HepG2 (cell line): ENCODE data around the gene DYNC2I2. TPM values are rescaled to one million over a fixed set of nuclear protein-coding genes. Genes with fewer than 3 reads are reported as not detected.

Experiments
- ADNP ChIP-seq: sonication (generic); formaldehyde crosslinking; IDR thresholded peaks from 2 replicates; pipeline ENCODE4 v1.4.0; 2020; ENCODE audit warnings: missing genetic modification reagents
- CCDC6 ChIP-seq: sonication (generic); formaldehyde crosslinking; IDR thresholded peaks from 2 replicates; pipeline ENCODE4 v1.8.1; 2022; ENCODE audit warnings: mild to moderate bottlenecking, missing genetic modification reagents, moderate library complexity
- EEA1 ChIP-seq: sonication (generic); formaldehyde crosslinking; IDR thresholded peaks from 2 replicates; pipeline ENCODE4 v1.5.1; 2020; ENCODE audit warnings: mild to moderate bottlenecking, missing genetic modification reagents, borderline replicate concordance
- HNRNPL ChIP-seq: fragments of 200-400 bp; formaldehyde crosslinking; IDR thresholded peaks from 2 replicates; pipeline ENCODE4 v1.6.1; 2017; ENCODE audit warnings: mild to moderate bottlenecking, low read depth, low read length
- KLF6 ChIP-seq: IDR thresholded peaks from 2 replicates; pipeline ENCODE4 v1.8.0; 2016; ENCODE audit warnings: missing biosample characterization, missing genetic modification reagents
- PAWR ChIP-seq: sonication (generic); formaldehyde crosslinking; IDR thresholded peaks from 2 replicates; pipeline ENCODE4 v1.4.0; 2020; ENCODE audit warnings: missing genetic modification reagents, mild to moderate bottlenecking, borderline replicate concordance
- PRMT3 ChIP-seq: sonication (generic); formaldehyde crosslinking; IDR thresholded peaks from 2 replicates; pipeline ENCODE4 v1.8.1; 2022; ENCODE audit warnings: low read depth, mild to moderate bottlenecking, moderate library complexity, missing genetic modification reagents, borderline replicate concordance
- REPIN1 ChIP-seq: sonication (generic); formaldehyde crosslinking; IDR thresholded peaks from 2 replicates; pipeline ENCODE4 v1.8.0; 2022; ENCODE audit warnings: missing genetic modification reagents, low read depth, mild to moderate bottlenecking, borderline replicate concordance
- SIX1 ChIP-seq: sonication (generic); formaldehyde crosslinking; IDR thresholded peaks from 2 replicates; pipeline ENCODE4 v1.4.0; 2020; ENCODE audit warnings: missing genetic modification reagents, borderline replicate concordance
- SP1 ChIP-seq, 2 experiments: fragments of 450-650 bp in 1 of 2; sonication (generic) in 1 of 2; formaldehyde crosslinking in 1 of 2; IDR thresholded peaks; 2 replicates each; pipeline versions ENCODE4 v1.4.0 to v1.6.1; 2016 to 2020; ENCODE audit warnings: missing genetic modification reagents in 1 of 2
- ZFYVE20 ChIP-seq: sonication (generic); formaldehyde crosslinking; IDR thresholded peaks from 2 replicates; pipeline ENCODE4 v1.8.0; 2023; ENCODE audit warnings: low read depth, mild to moderate bottlenecking, moderate library complexity, missing genetic modification reagents, borderline replicate concordance
- ZNF251 ChIP-seq: sonication (generic); formaldehyde crosslinking; IDR thresholded peaks from 2 replicates; pipeline ENCODE4 v1.9.0; 2021; ENCODE audit warnings: mild to moderate bottlenecking, missing genetic modification reagents
- ZNF354B ChIP-seq: sonication (generic); formaldehyde crosslinking; IDR thresholded peaks from 2 replicates; pipeline ENCODE4 v1.8.0; 2022; ENCODE audit warnings: mild to moderate bottlenecking, missing genetic modification reagents
- ZNF7 ChIP-seq: IDR thresholded peaks from 2 replicates; pipeline ENCODE4 v1.6.1; 2016; ENCODE audit warnings: missing biosample characterization, missing genetic modification reagents
- ZNF746 ChIP-seq: sonication (generic); formaldehyde crosslinking; IDR thresholded peaks from 2 replicates; pipeline ENCODE4 v1.8.0; 2022; ENCODE audit warnings: mild to moderate bottlenecking, missing genetic modification reagents
- ZNF891 ChIP-seq: sonication (generic); formaldehyde crosslinking; IDR thresholded peaks from 2 replicates; pipeline ENCODE4 v1.5.0; 2020; ENCODE audit warnings: mild to moderate bottlenecking, missing genetic modification reagents
- polyA plus RNA-seq, 8 experiments: library from polyadenylated mRNA; depleted of rRNA in 3 of 8; stranded (reverse) in 7 of 8; unstranded in 1 of 8; fragments of >200 nt; fragmentation: Illumina TruSeq in 4 of 8; extraction: Trizol in 4 of 8; gene quantifications; 2 replicates each; pipeline versions ENCODE4 v1.2.1 to v1.2.3, GENCODE V29; 2011 to 2016; ENCODE audit warnings: low read depth in 4 of 8, missing spikeins in 1 of 8, mixed read lengths in 1 of 8; ENCODE audit not compliant: insufficient read depth in 1 of 8
- total RNA-seq, 5 experiments: library from RNA; depleted of rRNA; stranded (reverse); fragments of >200 nt; fragmentation: Illumina TruSeq; extraction: Trizol; gene quantifications; 2 replicates each; pipeline ENCODE4 v1.2.3, GENCODE V29; 2016; ENCODE audit warnings: low read depth in 1 of 5
- TF ChIP-seq, protein P1 (sequence below): sonication (generic); formaldehyde crosslinking; IDR thresholded peaks from 2 replicates; pipeline ENCODE4 v1.4.0; 2020; ENCODE audit warnings: mild to moderate bottlenecking, missing genetic modification reagents
- TF ChIP-seq, protein P2 (sequence below): sonication (generic); formaldehyde crosslinking; IDR thresholded peaks from 2 replicates; pipeline ENCODE4 v1.8.1; 2023; ENCODE audit warnings: mild to moderate bottlenecking, missing genetic modification reagents
- TF ChIP-seq, protein P3 (sequence below): sonication (generic); formaldehyde crosslinking; IDR thresholded peaks from 2 replicates; pipeline ENCODE4 v1.4.0; 2020; ENCODE audit warnings: missing genetic modification reagents
- TF ChIP-seq, protein P4 (sequence below): sonication (generic); formaldehyde crosslinking; IDR thresholded peaks from 2 replicates; pipeline ENCODE4 v1.5.1; 2020; ENCODE audit warnings: mild to moderate bottlenecking, moderate library complexity, missing genetic modification reagents
- TF ChIP-seq, protein P5 (sequence below): sonication (generic); formaldehyde crosslinking; IDR thresholded peaks from 2 replicates; pipeline ENCODE4 v1.5.1; 2020; ENCODE audit warnings: mild to moderate bottlenecking, missing genetic modification reagents, moderate library complexity

Gene DYNC2I2
- total and polyA plus RNA-seq, 2 of the 13 experiments (the other 11 are each of a cell fraction or from before 2014, with no cell fraction given) = 13.7 to 40.2 TPM

DNA sequence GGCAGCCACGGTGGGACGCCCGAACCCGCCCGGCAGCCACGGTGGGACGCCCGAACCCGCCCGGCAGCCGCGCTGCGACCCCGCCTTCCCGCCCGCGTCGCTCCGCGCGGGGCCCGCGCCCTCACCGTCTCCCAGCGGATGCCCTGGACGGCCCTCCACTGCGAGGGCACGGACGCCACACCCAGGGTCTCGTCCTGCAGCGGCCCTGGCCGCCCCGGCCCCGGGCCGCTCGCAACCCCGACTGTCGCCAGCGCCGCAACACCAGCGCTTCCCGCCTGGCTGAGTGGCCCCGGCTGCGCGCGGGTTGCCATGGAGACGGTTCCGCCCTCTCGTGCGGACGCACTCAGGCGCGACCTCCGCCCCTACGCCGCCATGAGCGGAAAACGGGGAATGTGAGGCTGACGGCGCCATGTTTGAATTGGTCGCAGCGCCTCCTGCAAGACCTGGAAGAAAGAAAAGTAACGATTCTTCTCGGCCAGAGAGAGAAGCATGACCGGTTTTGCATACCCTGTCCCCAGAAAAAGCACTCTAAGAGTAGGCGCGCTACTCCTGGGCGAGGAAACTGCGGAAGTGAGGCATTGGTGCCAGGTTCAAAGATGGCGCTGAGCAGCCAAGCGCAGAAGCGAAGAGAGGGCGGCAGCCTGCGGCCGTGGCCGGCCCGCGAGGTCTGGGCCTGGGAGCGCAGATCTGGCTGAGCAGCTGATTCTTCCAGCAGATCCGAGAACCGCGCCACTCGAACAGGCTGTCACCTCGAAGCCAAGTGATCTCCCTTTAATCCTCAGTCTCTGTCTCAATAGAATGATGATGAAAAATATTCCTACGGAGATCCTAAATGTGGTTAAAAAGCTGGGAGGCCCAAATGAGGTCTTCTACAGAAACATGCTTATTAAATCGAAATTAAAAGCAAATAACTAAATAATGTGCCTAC is at the start of gene DYNC2I2 (continued):
- TF ChIP-seq, protein P1, sequence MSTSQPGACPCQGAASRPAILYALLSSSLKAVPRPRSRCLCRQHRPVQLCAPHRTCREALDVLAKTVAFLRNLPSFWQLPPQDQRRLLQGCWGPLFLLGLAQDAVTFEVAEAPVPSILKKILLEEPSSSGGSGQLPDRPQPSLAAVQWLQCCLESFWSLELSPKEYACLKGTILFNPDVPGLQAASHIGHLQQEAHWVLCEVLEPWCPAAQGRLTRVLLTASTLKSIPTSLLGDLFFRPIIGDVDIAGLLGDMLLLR (CRISPR knock-in tag) = no peak; the same call in 1 of the 2 replicates
- TF ChIP-seq HNRNPL (0 out of 2 replicates have a peak, but pooled peaks have one; percentile 59), ADNP (CRISPR knock-in tag) (no peak), ZNF7 (no peak), ZNF251 (no peak), KLF6 (CRISPR knock-in tag) (0 out of 2 replicates have a peak, but pooled peaks have one; percentile 77), PAWR (CRISPR knock-in tag) (no peak), ZNF354B (CRISPR knock-in tag) (no peak), ZNF891 (CRISPR knock-in tag) (no peak; the same call in 1 of the 2 replicates), SIX1 (0 out of 2 replicates have a peak, but pooled peaks have one; percentile 19), EEA1 (CRISPR knock-in tag) (no peak), ZFYVE20 (no peak), REPIN1 (CRISPR knock-in tag) (peak; percentile 83), ZNF746 (peak; percentile 32; the same call in 1 of the 2 replicates), CCDC6 (CRISPR knock-in tag) (no peak), PRMT3 (CRISPR knock-in tag) (no peak), SP1 (IDR thresholded peaks at IDR 0.05) (no peak), SP1 (CRISPR knock-in tag; IDR thresholded peaks at IDR 0.05) (peak; percentile 76)
- TF ChIP-seq, protein P2, sequence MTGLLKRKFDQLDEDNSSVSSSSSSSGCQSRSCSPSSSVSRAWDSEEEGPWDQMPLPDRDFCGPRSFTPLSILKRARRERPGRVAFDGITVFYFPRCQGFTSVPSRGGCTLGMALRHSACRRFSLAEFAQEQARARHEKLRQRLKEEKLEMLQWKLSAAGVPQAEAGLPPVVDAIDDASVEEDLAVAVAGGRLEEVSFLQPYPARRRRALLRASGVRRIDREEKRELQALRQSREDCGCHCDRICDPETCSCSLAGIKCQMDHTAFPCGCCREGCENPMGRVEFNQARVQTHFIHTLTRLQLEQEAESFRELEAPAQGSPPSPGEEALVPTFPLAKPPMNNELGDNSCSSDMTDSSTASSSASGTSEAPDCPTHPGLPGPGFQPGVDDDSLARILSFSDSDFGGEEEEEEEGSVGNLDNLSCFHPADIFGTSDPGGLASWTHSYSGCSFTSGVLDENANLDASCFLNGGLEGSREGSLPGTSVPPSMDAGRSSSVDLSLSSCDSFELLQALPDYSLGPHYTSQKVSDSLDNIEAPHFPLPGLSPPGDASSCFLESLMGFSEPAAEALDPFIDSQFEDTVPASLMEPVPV (CRISPR knock-in tag) = 0 out of 2 replicates have a peak, but pooled peaks have one; percentile 22
- TF ChIP-seq, protein P3, sequence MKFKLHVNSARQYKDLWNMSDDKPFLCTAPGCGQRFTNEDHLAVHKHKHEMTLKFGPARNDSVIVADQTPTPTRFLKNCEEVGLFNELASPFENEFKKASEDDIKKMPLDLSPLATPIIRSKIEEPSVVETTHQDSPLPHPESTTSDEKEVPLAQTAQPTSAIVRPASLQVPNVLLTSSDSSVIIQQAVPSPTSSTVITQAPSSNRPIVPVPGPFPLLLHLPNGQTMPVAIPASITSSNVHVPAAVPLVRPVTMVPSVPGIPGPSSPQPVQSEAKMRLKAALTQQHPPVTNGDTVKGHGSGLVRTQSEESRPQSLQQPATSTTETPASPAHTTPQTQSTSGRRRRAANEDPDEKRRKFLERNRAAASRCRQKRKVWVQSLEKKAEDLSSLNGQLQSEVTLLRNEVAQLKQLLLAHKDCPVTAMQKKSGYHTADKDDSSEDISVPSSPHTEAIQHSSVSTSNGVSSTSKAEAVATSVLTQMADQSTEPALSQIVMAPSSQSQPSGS (CRISPR knock-in tag) = peak; percentile 62; the same call in 1 of the 2 replicates
- TF ChIP-seq, protein P4, sequence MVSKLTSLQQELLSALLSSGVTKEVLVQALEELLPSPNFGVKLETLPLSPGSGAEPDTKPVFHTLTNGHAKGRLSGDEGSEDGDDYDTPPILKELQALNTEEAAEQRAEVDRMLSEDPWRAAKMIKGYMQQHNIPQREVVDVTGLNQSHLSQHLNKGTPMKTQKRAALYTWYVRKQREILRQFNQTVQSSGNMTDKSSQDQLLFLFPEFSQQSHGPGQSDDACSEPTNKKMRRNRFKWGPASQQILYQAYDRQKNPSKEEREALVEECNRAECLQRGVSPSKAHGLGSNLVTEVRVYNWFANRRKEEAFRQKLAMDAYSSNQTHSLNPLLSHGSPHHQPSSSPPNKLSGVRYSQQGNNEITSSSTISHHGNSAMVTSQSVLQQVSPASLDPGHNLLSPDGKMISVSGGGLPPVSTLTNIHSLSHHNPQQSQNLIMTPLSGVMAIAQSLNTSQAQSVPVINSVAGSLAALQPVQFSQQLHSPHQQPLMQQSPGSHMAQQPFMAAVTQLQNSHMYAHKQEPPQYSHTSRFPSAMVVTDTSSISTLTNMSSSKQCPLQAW = peak; percentile 93
- TF ChIP-seq, protein P5, sequence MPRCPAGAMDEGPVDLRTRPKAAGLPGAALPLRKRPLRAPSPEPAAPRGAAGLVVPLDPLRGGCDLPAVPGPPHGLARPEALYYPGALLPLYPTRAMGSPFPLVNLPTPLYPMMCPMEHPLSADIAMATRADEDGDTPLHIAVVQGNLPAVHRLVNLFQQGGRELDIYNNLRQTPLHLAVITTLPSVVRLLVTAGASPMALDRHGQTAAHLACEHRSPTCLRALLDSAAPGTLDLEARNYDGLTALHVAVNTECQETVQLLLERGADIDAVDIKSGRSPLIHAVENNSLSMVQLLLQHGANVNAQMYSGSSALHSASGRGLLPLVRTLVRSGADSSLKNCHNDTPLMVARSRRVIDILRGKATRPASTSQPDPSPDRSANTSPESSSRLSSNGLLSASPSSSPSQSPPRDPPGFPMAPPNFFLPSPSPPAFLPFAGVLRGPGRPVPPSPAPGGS (CRISPR knock-in tag) = peak; percentile 86; the same call in 1 of the 2 replicates
